HG03064 (cell line): ENCODE data around the gene TMEM53.
"Not testable (repeated sequence)": the region's sequence is repeated elsewhere in the genome, so short reads cannot be mapped to it uniquely, and the experiment has no call there.

Source experiments
- ATAC-seq: cut with Tn5 transposase; IDR thresholded peaks from one replicate; pipeline ENCODE4 v1.9.1; 2021; ENCODE audit warnings: low read depth; ENCODE audit not compliant: unreplicated experiment

The TMEM53 gene

GRCh38 chr1:44675186-44675585, 905 bp upstream of the TMEM53 start:
- no peak for ATAC-seq

- ATAC-seq, result no peak
These were observed 587 bp downstream of the TMEM53 start for GRCh38 chr1:44673675-44674112.

- no peak for ATAC-seq
These were observed 1.2 kb downstream of the TMEM53 start for GRCh38 chr1:44672961-44673674.

DNA sequence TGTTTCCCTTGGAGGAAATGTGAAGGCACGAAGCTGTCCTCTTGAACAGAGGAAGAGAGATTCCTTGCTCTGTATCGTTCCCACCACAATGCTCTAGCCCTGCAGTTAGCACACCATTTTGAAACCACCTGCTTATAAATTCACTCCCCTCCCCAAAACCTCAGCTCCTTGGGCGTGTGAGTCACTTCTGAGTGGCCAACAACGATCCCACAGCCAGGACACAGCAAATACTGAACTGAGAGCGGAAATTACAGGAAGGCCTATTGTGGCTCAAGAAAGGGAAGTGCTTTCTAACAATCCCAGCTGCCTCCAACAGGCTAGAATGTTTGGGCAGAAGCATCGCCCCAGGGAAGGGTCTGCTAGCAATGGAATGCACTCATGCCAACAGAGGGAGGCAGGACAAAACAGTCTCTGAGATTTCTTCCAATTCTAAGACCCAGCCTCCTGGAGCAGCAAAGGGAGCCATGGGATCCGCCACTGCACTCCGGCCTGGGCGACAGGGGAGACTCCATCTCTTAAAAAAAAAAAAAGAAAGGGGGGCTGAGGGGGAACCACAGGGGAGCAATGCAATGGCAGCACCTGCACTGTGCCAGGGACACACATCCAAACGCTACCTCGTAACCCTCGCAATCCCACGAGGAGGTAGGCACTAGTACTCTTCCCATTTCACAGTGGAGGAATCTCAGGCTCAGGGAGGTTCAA, 1.9 kb downstream of the TMEM53 start:
- ATAC-seq, result no peak

- ATAC-seq, result no peak
These were observed 3.3 kb downstream of the TMEM53 start for GRCh38 chr1:44670751-44671640.

GRCh38 chr1:44666719-44667118, 7.6 kb downstream of the TMEM53 start:
- not testable (repeated sequence) for ATAC-seq

DNA sequence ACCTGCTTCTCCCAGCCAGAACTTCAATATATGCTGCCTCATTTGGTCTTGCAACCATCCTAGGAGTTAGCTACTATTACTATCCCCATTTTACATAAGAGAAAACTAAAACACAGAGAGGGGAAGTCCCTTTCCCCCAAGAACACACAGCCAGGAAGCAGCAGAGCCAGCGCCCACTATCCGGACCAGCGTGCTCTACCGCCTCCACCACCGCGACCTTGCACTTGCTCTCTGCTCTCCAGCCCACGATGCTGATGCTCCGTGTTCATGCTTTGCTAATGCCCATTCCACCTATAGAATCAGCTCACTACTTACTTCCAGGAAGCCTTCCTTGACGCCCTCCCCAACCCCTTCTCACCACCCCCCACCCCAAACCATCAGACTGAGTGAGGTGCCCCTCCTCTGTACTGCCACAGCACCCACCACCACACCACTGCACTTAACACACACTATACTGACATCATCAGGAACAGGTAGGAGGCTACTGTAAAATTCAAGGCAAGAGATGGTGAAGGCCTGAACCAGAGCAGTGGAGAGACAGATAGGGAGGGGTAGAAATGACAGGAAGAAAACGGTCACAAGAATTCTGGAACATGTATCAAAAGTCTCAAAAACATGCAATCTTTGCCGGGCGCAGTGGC, 9.4 kb downstream of the TMEM53 start:
- ATAC-seq, result no peak

DNA sequence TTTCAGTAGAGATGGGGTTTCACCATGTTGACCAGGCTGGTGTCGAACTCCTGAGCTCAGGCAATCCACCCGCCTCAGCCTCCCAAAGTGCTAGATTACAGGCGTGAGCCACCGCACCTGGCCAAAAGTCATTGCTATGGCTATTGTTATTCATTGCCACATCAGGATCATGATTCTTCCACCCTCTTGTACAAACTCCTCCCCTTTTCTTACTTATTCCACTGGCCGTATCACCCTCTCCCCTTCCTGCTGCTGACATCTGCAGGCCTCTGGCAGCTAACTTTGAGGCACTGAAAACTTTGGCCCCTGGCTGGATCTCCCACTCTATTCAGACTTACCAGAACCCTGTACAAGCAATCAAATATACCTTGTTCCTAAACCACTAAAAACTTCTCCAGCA, 10.9 kb downstream of the TMEM53 start:
- ATAC-seq, result no peak

DNA sequence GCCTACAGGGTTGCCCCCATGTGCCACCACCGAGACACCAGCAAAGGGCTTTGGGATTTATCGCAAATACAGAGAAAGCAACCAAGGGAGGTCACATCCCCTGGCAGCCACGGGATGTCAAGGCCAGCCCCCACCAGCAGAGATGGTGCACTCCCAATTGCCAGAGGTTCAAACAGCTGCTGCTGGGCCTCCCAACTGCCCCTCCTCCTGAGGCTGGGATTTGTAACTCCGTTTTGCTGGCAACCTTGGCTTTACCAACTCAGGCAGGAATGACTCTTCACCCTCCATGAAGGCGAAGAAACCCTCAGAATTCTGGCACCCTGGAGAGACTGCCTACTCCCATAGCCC, 11.6 kb downstream of the TMEM53 start:
- no peak for ATAC-seq

DNA sequence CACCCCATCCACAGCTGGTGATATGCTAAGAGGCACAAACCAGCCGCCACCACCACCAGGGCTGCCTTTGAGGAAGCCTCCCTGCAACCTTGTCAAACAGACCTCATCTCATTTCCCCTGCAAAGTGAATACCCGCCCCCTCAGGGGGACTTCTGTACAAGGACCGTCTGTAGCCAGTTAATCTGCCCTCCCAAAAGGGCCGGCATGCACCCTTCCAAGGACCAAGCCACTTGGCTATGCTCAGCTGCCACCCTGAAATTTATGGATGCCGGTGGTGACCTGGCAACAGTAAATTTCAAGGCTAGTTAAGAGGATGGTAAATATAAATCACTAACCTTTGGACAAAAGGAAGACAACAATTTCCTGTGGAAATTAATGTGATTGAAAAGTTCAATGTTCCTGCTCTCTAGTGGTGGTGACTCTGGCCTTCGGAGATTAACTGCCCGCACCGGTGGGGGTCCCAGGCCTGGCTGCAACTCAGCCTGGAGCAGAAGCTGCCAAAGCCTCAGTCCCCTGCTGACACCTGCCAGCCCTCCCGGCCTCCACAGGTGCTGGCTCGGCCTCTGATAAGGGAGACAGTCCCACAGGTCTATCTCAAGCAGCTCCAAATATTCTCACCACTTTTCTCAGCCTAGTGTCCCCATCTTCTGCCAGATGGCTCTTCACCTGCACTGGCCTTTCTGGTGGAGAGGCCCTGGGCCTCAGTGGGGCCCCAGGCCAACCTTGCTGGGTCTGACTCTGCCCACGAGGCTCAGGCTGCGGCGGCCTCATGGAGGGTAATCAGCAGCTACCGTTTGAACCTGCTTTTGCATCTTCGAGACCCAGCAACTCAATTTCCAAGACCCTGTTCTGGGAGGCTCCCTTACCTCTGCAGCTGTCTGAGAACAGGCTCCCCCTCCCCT, 12.2 kb downstream of the TMEM53 start:
- ATAC-seq, result no peak

- no peak for ATAC-seq
These were observed 14.1 kb downstream of the TMEM53 start for GRCh38 chr1:44660176-44660575.

DNA sequence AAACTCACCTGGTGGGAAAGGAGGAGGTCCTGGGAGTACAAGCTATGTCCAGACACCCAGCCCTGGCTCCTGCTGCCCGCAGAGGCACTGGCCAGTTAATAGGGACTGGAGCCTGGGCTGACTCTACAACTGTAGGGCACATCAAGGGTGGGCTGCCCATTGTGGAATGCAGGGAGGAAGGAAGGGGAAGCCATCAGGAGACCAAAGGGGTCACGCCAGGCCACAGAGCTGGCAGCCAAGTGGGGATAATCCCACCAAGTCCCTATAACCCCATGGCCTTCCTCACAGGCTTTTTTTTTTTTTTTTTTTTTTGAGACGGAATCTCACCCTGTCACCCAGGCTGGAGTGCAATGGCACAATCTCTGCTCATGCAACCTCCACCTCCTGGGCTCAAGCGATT, 14.7 kb downstream of the TMEM53 start:
- ATAC-seq, result no peak

GRCh38 chr1:44655609-44656008, 18.7 kb downstream of the TMEM53 start:
- no peak for ATAC-seq

DNA sequence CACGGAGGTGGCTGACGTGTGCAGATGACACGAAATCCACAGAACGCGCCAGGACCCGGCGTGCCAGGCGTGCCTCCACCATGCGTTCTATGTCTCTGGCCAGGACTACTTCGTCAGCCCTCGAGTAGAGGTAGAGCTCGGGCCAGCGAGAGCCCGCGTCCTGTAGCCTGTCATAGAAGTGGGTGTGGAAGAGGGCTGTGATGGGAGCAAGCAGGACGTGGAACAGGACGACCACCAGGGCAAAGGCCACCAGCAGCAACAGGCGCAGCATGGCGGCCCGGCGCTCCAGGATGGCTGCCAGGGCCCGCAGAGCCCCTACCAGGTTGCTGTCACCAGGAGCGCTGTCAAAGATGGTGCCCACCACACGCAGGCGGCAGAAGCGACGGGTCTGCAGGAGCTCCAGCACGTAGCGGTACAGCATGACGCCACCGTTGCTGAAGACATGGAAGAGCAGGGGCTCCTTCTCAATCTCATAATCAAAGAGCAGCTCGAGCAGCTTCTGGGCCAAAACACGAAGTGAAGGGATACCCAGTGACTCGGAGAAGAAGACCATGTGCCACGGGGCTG, 19.6 kb downstream of the TMEM53 start:
- no peak for ATAC-seq

- no peak for ATAC-seq
These were observed 20.9 kb downstream of the TMEM53 start for GRCh38 chr1:44653107-44653964.

- ATAC-seq, result no peak
These were observed 21.7 kb downstream of the TMEM53 start for GRCh38 chr1:44652445-44653106.

DNA sequence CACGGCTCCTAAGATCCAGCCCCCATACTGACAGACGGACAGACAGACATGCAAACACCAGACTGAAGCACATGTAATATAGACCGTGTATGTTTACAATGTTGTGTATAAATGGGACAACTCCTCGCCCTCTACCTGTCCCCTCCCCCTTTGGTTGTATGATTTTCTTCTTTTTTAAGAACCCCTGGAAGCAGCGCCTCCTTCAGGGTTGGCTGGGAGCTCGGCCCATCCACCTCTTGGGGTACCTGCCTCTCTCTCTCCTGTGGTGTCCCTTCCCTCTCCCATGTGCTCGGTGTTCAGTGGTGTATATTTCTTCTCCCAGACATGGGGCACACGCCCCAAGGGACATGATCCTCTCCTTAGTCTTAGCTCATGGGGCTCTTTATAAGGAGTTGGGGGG, 23.2 kb downstream of the TMEM53 start:
- ATAC-seq, result no peak
